Erythroblast (primary cell): ENCODE data around the gene BRF1.

Experiments
- GATA1 ChIP-seq: IDR thresholded peaks from 2 replicates; pipeline ENCODE4 v1.6.1; 2011; ENCODE audit warnings: low read depth, mild to moderate bottlenecking, control low read depth, low read length, moderate library complexity
- POLR2A ChIP-seq: IDR thresholded peaks from 2 replicates; pipeline ENCODE4 v1.6.1; 2011; ENCODE audit warnings: mild to moderate bottlenecking, low read length

DNA sequence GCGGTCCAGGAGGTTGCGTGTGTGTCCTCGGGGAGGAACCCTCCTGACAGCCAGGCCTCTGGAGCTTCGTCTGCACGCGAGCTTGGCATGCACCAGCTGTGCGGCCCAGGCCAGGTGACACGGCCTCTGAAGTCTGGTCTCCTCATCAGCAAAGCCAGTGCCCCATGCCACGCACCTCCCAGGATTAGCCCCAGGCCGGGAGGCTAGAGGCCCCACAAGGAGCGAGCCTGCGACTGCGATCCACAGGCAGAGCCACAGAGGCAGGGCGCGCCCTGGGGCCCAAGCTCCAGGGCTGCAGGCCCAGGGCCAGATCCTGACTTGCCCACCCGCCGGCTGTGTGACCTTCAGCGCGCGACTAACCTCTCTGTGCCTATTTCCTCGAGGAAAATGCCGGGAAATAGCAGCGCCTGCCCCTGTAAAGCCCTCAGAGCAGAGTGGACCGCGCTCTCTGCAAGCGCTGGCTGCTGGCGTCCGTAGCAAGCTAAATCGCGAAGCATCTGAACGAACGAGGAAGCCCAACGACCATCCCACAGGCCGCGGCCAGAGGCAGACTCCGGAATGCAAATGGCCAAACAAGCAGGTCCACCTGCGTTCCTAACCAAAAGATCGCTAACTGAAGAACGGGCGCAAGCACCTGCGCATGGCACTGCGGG, 53.0 kb downstream of the BRF1 start:
- TF ChIP-seq POLR2A, result no peak
- no peak for TF ChIP-seq GATA1
